Medulla oblongata (tissue), 1 donor: ENCODE data around the gene ASAP2.

Experiments used
- DNase-seq: peaks from one replicate; pipeline ENCODE4 v3.0.0-alpha.2; 2015; ENCODE audit errors: extremely low spot score

The ASAP2 gene

DNA sequence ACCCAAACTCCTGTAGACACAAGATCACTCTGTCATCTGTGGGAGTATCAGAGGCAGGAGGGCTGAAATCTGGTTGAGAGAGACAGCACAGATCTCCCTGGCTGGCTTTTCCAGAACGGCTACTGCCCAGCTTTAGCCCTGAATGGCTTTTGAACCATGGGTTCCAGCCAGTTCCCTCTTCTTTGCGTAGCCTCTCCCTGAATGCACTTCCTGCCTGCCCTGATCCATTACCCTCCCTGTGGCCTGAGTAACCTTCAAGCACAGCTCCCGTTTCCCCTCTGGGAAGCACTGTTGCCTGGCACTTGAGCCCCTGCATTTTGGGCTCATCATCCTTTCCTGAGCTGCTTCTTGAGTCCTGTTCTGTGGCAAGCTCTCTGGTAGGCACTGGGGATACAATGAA lies 68.8 kb downstream of the ASAP2 start:
- no peak for DNase-seq

DNA sequence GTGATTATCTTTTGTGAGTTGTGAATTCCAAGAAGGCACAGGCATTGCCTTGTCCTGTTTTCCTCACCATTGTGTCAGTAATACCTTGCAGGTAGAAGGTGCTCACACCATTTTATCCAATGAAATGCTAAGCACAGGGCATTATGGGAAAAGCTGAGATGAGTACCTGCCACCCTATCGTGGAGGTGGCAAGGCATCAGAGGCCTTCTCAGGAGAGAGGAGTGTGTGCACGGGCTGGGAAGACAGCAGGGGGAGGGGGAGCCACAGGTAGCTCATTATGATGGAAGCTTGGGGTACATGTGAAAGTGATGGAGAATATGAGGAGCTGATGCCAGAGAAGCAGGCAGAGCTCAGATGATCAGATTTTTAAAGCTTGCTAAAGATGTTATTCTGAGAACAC lies 69.5 kb downstream of the ASAP2 start:
- no peak for DNase-seq

GRCh38 chr2:9276901-9277451 lies 70.4 kb downstream of the ASAP2 start:
- DNase-seq: no peak

DNA sequence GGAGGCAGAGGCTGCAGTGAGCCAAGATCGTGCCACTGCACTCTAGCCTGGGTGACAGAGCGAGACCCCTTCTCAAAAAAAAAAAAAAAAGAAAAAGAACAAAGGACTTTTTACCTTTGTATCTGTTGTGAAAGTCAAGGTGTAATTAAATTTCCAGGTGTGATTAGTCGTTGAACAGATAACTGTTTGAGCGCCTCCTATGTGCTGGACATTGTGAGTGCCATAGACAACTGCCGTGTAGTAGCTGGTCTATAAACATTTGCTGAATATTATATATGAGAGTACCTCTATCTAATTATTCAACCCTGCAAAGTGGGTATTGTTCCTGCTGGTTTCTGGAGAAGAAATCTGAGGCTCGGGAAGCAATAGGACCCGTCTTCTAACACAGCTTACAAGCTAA lies 71.8 kb downstream of the ASAP2 start:
- no peak for DNase-seq

DNA sequence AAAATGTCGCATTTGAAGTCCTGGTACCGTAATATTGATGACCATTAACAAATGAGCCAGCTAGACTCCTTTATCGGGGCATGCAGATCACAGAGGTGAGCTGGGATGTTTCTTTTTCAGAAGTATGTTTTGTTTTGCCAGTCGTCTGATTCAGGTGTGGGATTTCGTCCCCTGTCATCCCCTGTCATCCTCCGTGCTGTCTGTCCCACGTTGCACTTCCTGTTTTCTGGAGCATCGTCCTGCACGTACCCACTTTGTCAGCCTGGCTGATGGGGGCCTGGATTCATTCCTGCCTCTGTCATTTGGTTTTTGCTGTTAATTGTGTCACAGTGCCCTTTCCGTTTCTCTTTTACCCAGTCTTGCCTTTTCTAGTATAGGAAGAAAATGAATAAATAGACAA lies 72.8 kb downstream of the ASAP2 start:
- no peak for DNase-seq

GRCh38 chr2:9280224-9280623 lies 73.6 kb downstream of the ASAP2 start:
- no peak for DNase-seq

DNA sequence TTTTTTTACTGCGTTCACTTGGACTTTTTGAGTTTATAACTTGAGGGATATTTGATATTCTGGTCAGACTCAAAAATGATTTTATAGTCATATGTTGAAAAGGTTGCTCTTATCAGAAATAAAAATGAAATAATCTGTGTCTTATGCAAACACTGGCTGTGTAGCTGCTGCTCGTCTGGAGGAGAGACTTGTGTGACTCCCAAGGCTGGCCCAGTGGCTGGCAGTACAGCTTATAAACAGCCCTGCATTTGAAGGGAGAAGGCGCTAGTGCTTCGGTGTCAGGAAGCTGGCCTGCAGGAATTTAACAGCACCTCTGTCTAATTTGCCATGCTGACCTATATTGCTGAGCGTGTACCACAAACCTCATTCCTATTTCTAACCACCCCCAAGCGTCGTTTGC lies 74.5 kb downstream of the ASAP2 start:
- DNase-seq: no peak

DNA sequence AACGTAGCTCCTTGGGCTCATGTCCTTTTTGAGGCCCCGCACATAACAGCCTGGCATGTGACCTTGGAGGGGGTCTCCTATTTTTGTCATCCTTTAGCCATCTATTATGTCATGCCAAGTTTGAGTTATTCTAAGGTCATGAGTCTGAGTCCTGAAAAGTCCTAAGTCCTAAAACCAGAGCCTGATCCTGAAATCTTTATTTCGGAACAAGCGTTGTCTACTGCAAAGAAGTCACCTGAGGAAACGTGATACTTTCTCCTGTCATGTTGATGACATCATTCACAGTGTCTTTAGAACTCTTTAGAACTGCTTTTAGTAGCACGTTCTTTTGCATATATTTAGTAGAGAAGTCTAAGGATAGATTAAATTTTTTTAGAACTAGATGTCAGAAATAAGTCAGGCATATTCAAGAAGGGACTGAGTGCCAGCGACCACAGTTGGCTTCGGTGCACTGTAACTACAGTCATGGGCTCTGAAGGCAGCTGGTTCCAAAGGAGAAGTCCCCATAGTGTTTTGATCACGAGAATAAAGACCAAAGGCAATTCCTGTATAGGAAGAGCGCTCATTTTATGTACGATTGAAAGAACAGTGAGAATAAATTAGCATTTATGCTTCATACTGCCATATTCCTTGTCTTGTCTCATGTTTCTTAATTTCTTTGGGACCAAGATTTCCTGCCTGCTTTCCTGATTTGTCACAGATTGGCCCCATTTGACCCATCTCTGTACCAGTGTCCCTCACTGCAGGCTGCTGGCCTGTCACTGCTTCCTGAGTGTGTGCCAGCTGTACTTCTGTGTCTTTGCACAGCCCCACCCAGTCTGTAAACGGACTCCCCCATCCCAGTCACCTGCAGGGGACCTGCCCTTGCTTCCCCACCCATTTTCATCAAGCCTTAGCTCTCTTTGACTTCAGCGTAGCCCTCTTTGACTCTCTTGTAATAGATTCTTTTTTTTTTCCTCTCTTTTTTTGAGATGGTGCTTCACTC lies 75.8 kb downstream of the ASAP2 start:
- no peak for DNase-seq

DNA sequence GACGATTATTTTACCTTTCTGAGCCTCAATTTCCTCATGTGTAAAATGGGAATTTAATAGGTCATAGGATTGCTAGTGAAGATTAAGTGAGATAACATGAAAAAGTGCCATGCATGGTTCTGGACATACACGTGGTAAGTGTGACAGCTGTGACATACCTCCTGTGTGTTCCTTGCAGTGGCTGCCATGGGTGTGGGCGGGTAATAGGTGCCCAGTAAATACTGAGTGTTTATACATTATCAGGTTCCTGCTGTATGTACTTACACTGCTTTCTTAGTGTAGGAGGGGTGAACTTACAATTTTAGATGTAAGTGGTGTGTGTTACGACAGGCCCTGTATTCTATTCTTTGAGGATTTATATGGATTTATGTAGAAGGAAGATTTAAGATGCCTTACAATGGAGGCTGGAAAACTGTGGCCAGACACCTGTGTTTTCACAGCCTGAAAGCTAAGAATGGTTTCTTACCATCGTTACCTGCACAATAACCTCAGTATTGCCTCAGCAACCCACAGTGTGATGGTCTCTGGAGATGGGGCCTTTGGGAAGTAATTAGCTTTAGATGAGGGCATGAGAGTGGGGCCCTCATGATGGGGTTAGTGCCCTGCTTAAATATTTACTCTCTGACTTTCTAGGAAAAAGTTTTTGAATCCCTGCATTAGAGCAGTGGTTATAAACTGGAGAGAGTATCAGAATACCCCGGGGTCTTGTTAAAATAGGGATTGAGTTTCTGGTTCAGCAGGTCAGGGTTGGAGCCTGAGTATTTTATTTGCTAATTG lies 78.1 kb downstream of the ASAP2 start:
- DNase-seq: no peak

DNA sequence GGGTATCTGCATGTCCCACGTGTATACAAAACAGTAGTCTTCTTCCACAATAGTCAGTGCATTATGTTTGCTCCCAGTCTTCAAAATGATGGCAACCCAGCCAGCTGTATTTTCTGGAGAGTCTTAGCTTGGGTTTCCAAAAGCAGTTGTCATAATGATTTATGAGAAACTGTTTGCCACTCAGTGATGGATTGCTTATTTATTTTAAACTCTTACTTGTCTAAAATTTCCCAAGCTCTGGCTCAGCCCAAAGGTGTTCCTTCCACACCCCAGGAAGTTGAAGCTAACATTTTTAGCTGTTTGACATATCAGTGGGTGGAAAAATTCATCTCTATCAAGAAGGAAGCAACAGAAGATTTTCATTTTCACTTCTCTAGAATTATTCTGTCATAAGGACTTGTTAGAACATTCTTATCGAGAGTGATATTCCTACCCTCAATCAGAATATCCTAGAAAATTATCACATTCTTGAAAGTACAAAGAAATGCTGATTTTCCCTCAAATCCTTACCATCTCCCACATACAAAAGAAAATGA lies 78.8 kb downstream of the ASAP2 start:
- no peak for DNase-seq

GRCh38 chr2:9285921-9286320 lies 79.3 kb downstream of the ASAP2 start:
- no peak for DNase-seq

GRCh38 chr2:9286554-9287399 lies 80.2 kb downstream of the ASAP2 start:
- DNase-seq: no peak

- no peak for DNase-seq
Observed at GRCh38 chr2:9287400-9288045, 80.9 kb downstream of the ASAP2 start.

- no peak for DNase-seq
Observed at GRCh38 chr2:9288233-9288632, 81.6 kb downstream of the ASAP2 start.

- no peak for DNase-seq
Observed at GRCh38 chr2:9288681-9289338, 82.2 kb downstream of the ASAP2 start.

GRCh38 chr2:9291331-9291730 lies 84.7 kb downstream of the ASAP2 start:
- DNase-seq: no peak

DNA sequence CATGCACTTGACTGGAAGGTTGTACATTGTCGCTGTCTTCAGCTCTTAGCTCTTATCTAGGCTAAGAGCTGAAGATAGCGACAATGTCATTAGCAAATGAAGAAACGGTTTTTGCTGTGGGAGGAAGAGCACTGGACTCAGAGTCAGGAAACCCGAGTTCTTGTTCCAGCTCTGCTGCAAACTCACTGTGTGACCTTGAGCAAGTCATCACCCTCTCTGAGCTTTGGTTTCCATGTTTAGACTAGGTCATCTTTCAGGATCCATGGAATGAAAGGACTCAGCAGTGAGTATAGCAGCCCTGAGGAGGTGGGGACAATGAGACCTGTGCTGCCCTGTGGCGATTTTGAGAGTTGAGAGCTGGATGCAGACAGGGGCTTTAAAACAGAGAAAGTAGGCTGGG lies 85.3 kb downstream of the ASAP2 start:
- DNase-seq: no peak

GRCh38 chr2:9292426-9292825 lies 85.8 kb downstream of the ASAP2 start:
- DNase-seq: no peak

DNA sequence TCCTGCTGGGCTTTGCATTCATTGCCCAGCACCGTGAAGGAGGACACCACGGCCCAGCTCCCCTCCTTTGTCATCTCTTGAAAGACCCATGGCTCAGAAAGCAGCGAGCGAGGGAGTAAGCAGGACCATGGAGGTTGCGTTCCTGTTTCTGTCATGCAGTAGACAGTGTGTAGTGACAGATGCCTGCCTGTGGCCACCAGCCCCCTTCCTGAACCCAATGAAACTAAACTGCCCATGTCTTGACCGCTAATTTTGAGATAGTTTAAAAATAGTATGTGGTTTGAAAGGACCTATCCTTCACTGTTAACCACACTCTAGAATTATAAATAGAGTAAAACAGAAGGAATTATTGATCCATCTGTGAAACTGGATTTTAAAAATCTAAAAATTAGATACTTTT lies 88.2 kb downstream of the ASAP2 start:
- DNase-seq: no peak

DNA sequence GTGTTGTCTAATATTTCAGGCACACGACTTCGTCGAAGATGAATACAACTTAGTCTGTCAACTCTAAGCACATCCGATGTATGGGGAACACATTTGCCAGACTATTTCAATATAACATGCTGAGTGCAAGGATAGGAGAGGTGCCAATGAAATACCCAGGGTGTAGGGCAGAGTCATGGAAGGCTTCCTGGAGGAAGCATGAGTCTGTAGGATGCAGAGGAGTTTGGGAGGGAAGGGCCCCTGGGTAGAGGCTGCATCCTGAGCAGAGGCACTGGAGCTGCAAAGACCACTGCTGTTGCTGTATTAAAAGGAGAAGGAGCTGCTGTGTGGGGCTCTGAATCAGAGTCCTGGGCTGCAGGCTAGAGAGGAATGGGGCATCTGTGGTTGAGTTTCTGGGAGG lies 89.9 kb downstream of the ASAP2 start:
- DNase-seq: no peak
